H9 (cell line): ENCODE data around the gene MBTD1. TPM values are rescaled to one million over a fixed set of nuclear protein-coding genes. Genes with fewer than 3 reads are reported as not detected.

Source experiments
- DNase-seq: peaks from one replicate; pipeline ENCODE4 v3.0.0-alpha.2; 2017
- H2AFZ ChIP-seq: one replicate; pipeline ENCODE4 v1.6.1; 2013; ENCODE audit warnings: mild to moderate bottlenecking, low read length, control low read depth, moderate library complexity
- H2AK5ac ChIP-seq: 2 replicates; pipeline ENCODE4 v1.6.1; 2013; ENCODE audit warnings: low read length, control low read depth, mixed read lengths; ENCODE audit not compliant: insufficient read length
- H2BK120ac ChIP-seq: one replicate; pipeline ENCODE4 v1.6.1; 2013; ENCODE audit warnings: low read depth, mild to moderate bottlenecking, low read length, control low read depth, inconsistent platforms; ENCODE audit not compliant: poor library complexity, severe bottlenecking
- H2BK12ac ChIP-seq: 2 replicates; pipeline ENCODE4 v1.6.1; 2013; ENCODE audit warnings: low read length, control low read depth, mixed read lengths, low read depth; ENCODE audit not compliant: insufficient read length
- H2BK15ac ChIP-seq: 2 replicates; pipeline ENCODE4 v1.6.1; 2013; ENCODE audit warnings: low read depth, low read length, control low read depth
- H2BK20ac ChIP-seq: one replicate; pipeline ENCODE4 v1.6.1; 2013; ENCODE audit warnings: low read depth, mild to moderate bottlenecking, low read length, control low read depth, inconsistent platforms; ENCODE audit not compliant: poor library complexity, severe bottlenecking
- H2BK5ac ChIP-seq: 2 replicates; pipeline ENCODE4 v1.6.1; 2013; ENCODE audit warnings: low read length, control low read depth, mixed read lengths; ENCODE audit not compliant: insufficient read length
- H3K14ac ChIP-seq: 2 replicates; pipeline ENCODE4 v1.6.1; 2013; ENCODE audit warnings: low read length, control low read depth; ENCODE audit not compliant: insufficient read depth
- H3K18ac ChIP-seq: 2 replicates; pipeline ENCODE4 v1.6.1; 2013; ENCODE audit warnings: low read depth, mild to moderate bottlenecking, mixed read lengths, low read length, control low read depth; ENCODE audit not compliant: insufficient read length
- H3K23ac ChIP-seq: 2 replicates; pipeline ENCODE4 v1.6.1; 2013; ENCODE audit warnings: low read length, control low read depth, mixed read lengths, low read depth; ENCODE audit not compliant: insufficient read length
- H3K23me2 ChIP-seq: 2 replicates; pipeline ENCODE4 v1.6.1; 2013; ENCODE audit warnings: low read depth, mild to moderate bottlenecking, mixed read lengths, low read length, control low read depth; ENCODE audit not compliant: insufficient read length, poor library complexity, severe bottlenecking
- H3K27ac ChIP-seq: 2 replicates; pipeline ENCODE4 v1.5.1; 2013; ENCODE audit warnings: low read length, control low read depth, mixed read lengths, low read depth; ENCODE audit not compliant: insufficient read length
- H3K27me3 ChIP-seq: 2 replicates; pipeline ENCODE4 v1.6.1; 2013; ENCODE audit warnings: low read length, control low read depth, inconsistent platforms; ENCODE audit not compliant: insufficient read depth
- H3K4ac ChIP-seq: 2 replicates; pipeline ENCODE4 v1.6.1; 2013; ENCODE audit warnings: low read depth, mild to moderate bottlenecking, control low read depth, inconsistent platforms, low read length, moderate library complexity
- H3K4me1 ChIP-seq: 2 replicates; pipeline ENCODE4 v1.6.1; 2013; ENCODE audit warnings: low read length, control low read depth, inconsistent platforms; ENCODE audit not compliant: insufficient read depth
- H3K4me2 ChIP-seq: 2 replicates; pipeline ENCODE4 v1.6.1; 2013; ENCODE audit warnings: low read length, control low read depth, mixed read lengths; ENCODE audit not compliant: insufficient read length, insufficient read depth
- H3K56ac ChIP-seq: 2 replicates; pipeline ENCODE4 v1.6.1; 2013; ENCODE audit warnings: low read depth, mild to moderate bottlenecking, mixed read lengths, low read length, control low read depth; ENCODE audit not compliant: insufficient read length
- H3K79me1 ChIP-seq: 2 replicates; pipeline ENCODE4 v1.6.1; 2013; ENCODE audit warnings: low read depth, mild to moderate bottlenecking, moderate library complexity, low read length, control low read depth, inconsistent platforms; ENCODE audit not compliant: insufficient read depth, poor library complexity, severe bottlenecking
- H3K79me2 ChIP-seq: 2 replicates; pipeline ENCODE4 v1.6.1; 2013; ENCODE audit warnings: low read length, control low read depth, inconsistent platforms; ENCODE audit not compliant: insufficient read depth
- H3K9ac ChIP-seq: 2 replicates; pipeline ENCODE4 v1.6.1; 2013; ENCODE audit warnings: low read length, control low read depth, mixed read lengths; ENCODE audit not compliant: insufficient read length; ENCODE audit errors: extremely low read depth
- H3K9me3 ChIP-seq: one replicate; pipeline ENCODE4 v1.6.1; 2013; ENCODE audit warnings: low read depth, low read length, inconsistent platforms; ENCODE audit not compliant: control insufficient read depth
- H3T11ph ChIP-seq: one replicate; pipeline ENCODE4 v1.6.1; 2013; ENCODE audit warnings: mild to moderate bottlenecking, low read length, control low read depth, inconsistent platforms
- H4K20me1 ChIP-seq: one replicate; pipeline ENCODE4 v1.6.1; 2013; ENCODE audit not compliant: control insufficient read depth, insufficient read length, insufficient read depth
- H4K5ac ChIP-seq: 2 replicates; pipeline ENCODE4 v1.6.1; 2013; ENCODE audit warnings: low read depth, mild to moderate bottlenecking, mixed read lengths, low read length, control low read depth; ENCODE audit not compliant: insufficient read length
- H4K8ac ChIP-seq: replicated peaks from 2 replicates; pipeline ENCODE4 v1.6.1; 2013; ENCODE audit warnings: low read length, control low read depth, mixed read lengths, low read depth; ENCODE audit not compliant: insufficient read length
- H4K91ac ChIP-seq: 2 replicates; pipeline ENCODE4 v1.6.1; 2013; ENCODE audit warnings: low read depth, mild to moderate bottlenecking, moderate library complexity, mixed read lengths, low read length, control low read depth; ENCODE audit not compliant: insufficient read length
- H3K27ac Mint-ChIP-seq, 3 experiments: 2 replicates in 2 of 3; 3 replicates in 1 of 3; pipeline ENCODE4 v1.8.0; 2020 to 2021; ENCODE audit warnings: mixed read lengths in 3 of 3, mild to moderate bottlenecking in 1 of 3, moderate library complexity in 1 of 3
- H3K27me3 Mint-ChIP-seq: 2 replicates; pipeline ENCODE4 v1.8.0; 2021; ENCODE audit warnings: low read depth, mild to moderate bottlenecking, moderate library complexity, mixed read lengths
- H3K36me3 Mint-ChIP-seq, 3 experiments: 2 replicates in 2 of 3; 3 replicates in 1 of 3; pipeline ENCODE4 v1.8.0; 2020 to 2021; ENCODE audit warnings: low read depth in 3 of 3, mixed read lengths in 3 of 3; ENCODE audit not compliant: insufficient read depth in 1 of 3
- H3K4me1 Mint-ChIP-seq, 2 experiments: 2 replicates each; pipeline ENCODE4 v1.8.0; 2020; ENCODE audit warnings: mixed read lengths in 2 of 2
- H3K4me3 Mint-ChIP-seq, 2 experiments: 2 replicates in 1 of 2; 3 replicates in 1 of 2; pipeline ENCODE4 v1.8.0; 2020 to 2021; ENCODE audit warnings: mild to moderate bottlenecking in 2 of 2, mixed read lengths in 2 of 2, moderate library complexity in 1 of 2
- H3K9me3 Mint-ChIP-seq, 2 experiments: 2 replicates in 1 of 2; 3 replicates in 1 of 2; pipeline ENCODE4 v1.8.0; 2020; ENCODE audit warnings: mild to moderate bottlenecking in 2 of 2, mixed read lengths in 2 of 2, moderate library complexity in 1 of 2
- WGBS: extraction: QIAGEN DNeasy Blood & Tissue Kit; methylation state at CpG from one replicate; pipeline ENCODE4 v1.1.7; 2013; ENCODE audit warnings: missing lambda C conversion rate, low lambda C conversion rate, mixed read lengths; ENCODE audit not compliant: insufficient read length; ENCODE audit errors: extremely low coverage; 5-methylcytosine and 5-hydroxymethylcytosine counted together
- total RNA-seq: library from RNA; stranded (reverse); gene quantifications from 2 replicates; pipeline ENCODE4 v1.2.1, GENCODE V29; 2021
- TF ChIP-seq, protein P1 (sequence below): fragments of 200-600 bp; sonication (generic); conservative IDR thresholded peaks from 3 replicates; pipeline ENCODE4 v1.8.0; 2021; ENCODE audit warnings: antibody characterized with exemption, mild to moderate bottlenecking

The MBTD1 gene
- total RNA-seq, 1 experiment from 2014 or later = 49.6 TPM

DNA sequence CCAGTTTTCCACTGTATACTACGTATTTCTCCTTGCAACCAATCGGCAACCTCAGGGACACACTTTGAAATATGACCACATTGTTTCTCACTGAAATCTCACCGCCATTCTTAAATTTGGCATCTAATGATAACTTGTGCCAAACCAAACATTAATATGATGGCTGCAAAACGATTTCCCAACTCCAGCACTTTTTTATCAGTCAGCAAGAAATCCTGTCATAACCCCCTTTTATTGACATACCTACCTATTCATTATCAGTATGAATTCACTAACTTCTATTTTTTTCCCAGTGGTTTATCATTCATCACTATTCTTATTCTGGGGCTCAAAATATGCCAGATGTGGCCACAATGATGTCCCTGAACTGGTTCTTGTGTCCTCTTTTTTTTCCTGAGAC lies 15.8 kb downstream of the MBTD1 start:
- no CpG with 5 or more reads among the region's 4 CpGs for WGBS
- Histone ChIP-seq H3K4me2 (no peak overlapping the region), H2BK15ac (no peak overlapping the region), H4K20me1 (no peaks in the 10 kb centered on the region), H2AK5ac (no peak overlapping the region), H3T11ph (no peak overlapping the region), H3K79me2 (peaks cover 2% of the 10 kb centered on the region; the same call in 1 of the 2 replicates), H3K4ac (no peak overlapping the region), H3K23ac (no peak overlapping the region), H3K4me1 (no peaks in the 10 kb centered on the region), H4K5ac (no peak overlapping the region), H3K27ac (no peak overlapping the region), H3K79me1 (no peaks in the 10 kb centered on the region), H3K9me3 (no peaks in the 10 kb centered on the region), H3K18ac (no peak overlapping the region), H2BK20ac (no peak overlapping the region), H3K56ac (no peak overlapping the region), H2BK12ac (no peak overlapping the region), H2BK5ac (no peak overlapping the region), H3K27me3 (no peaks in the 10 kb centered on the region), H3K14ac (no peak overlapping the region), H2BK120ac (no peak overlapping the region), H4K8ac (no peak overlapping the region), H3K9ac (no peak overlapping the region), H3K23me2 (no peaks in the 10 kb centered on the region), H4K91ac (no peak overlapping the region), H2AFZ (no peak overlapping the region)
- H3K9me3 Mint-ChIP-seq = no peaks in the 10 kb centered on the region
- peak overlapping the region in 1 of 3 experiments; percentile 12; a peak in 1 of 7 replicates for H3K27ac Mint-ChIP-seq
- no peak for DNase-seq
- no peaks in the 10 kb centered on the region for H3K27me3 Mint-ChIP-seq
- peaks cover 0 to 17% (median 14%) of the 10 kb centered on the region in 3 experiments; a peak in 5 of 7 replicates for H3K36me3 Mint-ChIP-seq
- no peaks in the 10 kb centered on the region for H3K4me1 Mint-ChIP-seq
- no peak overlapping the region for H3K4me3 Mint-ChIP-seq
- TF ChIP-seq, protein P1, sequence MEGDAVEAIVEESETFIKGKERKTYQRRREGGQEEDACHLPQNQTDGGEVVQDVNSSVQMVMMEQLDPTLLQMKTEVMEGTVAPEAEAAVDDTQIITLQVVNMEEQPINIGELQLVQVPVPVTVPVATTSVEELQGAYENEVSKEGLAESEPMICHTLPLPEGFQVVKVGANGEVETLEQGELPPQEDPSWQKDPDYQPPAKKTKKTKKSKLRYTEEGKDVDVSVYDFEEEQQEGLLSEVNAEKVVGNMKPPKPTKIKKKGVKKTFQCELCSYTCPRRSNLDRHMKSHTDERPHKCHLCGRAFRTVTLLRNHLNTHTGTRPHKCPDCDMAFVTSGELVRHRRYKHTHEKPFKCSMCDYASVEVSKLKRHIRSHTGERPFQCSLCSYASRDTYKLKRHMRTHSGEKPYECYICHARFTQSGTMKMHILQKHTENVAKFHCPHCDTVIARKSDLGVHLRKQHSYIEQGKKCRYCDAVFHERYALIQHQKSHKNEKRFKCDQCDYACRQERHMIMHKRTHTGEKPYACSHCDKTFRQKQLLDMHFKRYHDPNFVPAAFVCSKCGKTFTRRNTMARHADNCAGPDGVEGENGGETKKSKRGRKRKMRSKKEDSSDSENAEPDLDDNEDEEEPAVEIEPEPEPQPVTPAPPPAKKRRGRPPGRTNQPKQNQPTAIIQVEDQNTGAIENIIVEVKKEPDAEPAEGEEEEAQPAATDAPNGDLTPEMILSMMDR = no peak
